CD14-positive monocyte (primary cell): ENCODE results near the gene COL20A1. TPM values are rescaled to one million over a fixed set of nuclear protein-coding genes. Genes with fewer than 3 reads are reported as not detected.

Experiments
- DNase-seq, 3 donors: peaks; one replicate each; pipeline ENCODE4 v3.0.0-alpha.2; 2011 to 2022
- H2AFZ ChIP-seq: 2 replicates; pipeline ENCODE4 v1.6.0; 2012; ENCODE audit warnings: mild to moderate bottlenecking, low read depth, low read length, inconsistent platforms; ENCODE audit not compliant: insufficient read depth, poor library complexity, severe bottlenecking
- H3K27ac ChIP-seq, 2 donors: 1 replicate in 1 of 2; 2 replicates in 1 of 2; pipeline ENCODE4 v1.5.1; 2012 to 2013; ENCODE audit warnings: low read length in 2 of 2, control low read depth in 1 of 2, inconsistent platforms in 1 of 2, low read depth in 1 of 2, mild to moderate bottlenecking in 1 of 2
- H3K27me3 ChIP-seq, 2 donors: one replicate each; pipeline versions ENCODE4 v1.6.0 to v1.6.1; 2011 to 2013; ENCODE audit warnings: low read length in 2 of 2; ENCODE audit not compliant: control insufficient read depth in 2 of 2, insufficient read depth in 2 of 2
- H3K36me3 ChIP-seq, 2 donors: replicated peaks in 1 of 2; 1 replicate in 1 of 2; 2 replicates in 1 of 2; pipeline versions ENCODE4 v1.5.1 to v1.6.1; 2012 to 2013; ENCODE audit warnings: low read length in 2 of 2, control low read depth in 1 of 2, inconsistent platforms in 1 of 2, mild to moderate bottlenecking in 1 of 2; ENCODE audit not compliant: insufficient read depth in 2 of 2, control insufficient read depth in 1 of 2
- H3K4me1 ChIP-seq, 2 donors: 1 replicate in 1 of 2; 2 replicates in 1 of 2; pipeline versions ENCODE4 v1.5.1 to v1.6.1; 2012 to 2013; ENCODE audit warnings: low read length in 2 of 2, control low read depth in 1 of 2, inconsistent platforms in 1 of 2, mild to moderate bottlenecking in 1 of 2, moderate library complexity in 1 of 2; ENCODE audit not compliant: insufficient read depth in 2 of 2, control insufficient read depth in 1 of 2
- H3K4me2 ChIP-seq: replicated peaks from 2 replicates; pipeline ENCODE3; 2012; ENCODE audit warnings: low read length, moderate library complexity, mild to moderate bottlenecking; ENCODE audit not compliant: poor library complexity, severe bottlenecking; ENCODE audit errors: extremely low read depth
- H3K4me3 ChIP-seq, 3 experiments: fragments of 200-600 bp in 1 of 3; sonication (generic) in 1 of 3; replicated peaks in 1 of 3; 1 replicate in 2 of 3; 2 replicates in 1 of 3; pipeline ENCODE4 v1.5.1; 2011 to 2013; ENCODE audit warnings: low read length in 3 of 3, mild to moderate bottlenecking in 3 of 3, control low read depth in 2 of 3, low read depth in 2 of 3, inconsistent platforms in 1 of 3, moderate library complexity in 1 of 3
- H3K79me2 ChIP-seq: 2 replicates; pipeline ENCODE4 v1.6.0; 2012; ENCODE audit warnings: mild to moderate bottlenecking, control low read depth, inconsistent platforms, low read length, moderate library complexity; ENCODE audit not compliant: insufficient read depth
- H3K9ac ChIP-seq: 2 replicates; pipeline ENCODE4 v1.6.0; 2017; ENCODE audit warnings: low read length, mild to moderate bottlenecking; ENCODE audit not compliant: insufficient read depth, poor library complexity, severe bottlenecking
- H3K9me3 ChIP-seq, 2 donors: replicated peaks in 1 of 2; 1 replicate in 1 of 2; 2 replicates in 1 of 2; pipeline versions ENCODE4 v1.5.1 to v1.6.1; 2012 to 2013; ENCODE audit warnings: low read length in 2 of 2, control low read depth in 1 of 2; ENCODE audit not compliant: control insufficient read depth in 1 of 2, insufficient read depth in 1 of 2
- H4K20me1 ChIP-seq: 2 replicates; pipeline ENCODE4 v1.6.0; 2012; ENCODE audit warnings: mild to moderate bottlenecking, low read length, control low read depth, moderate library complexity; ENCODE audit not compliant: insufficient read depth
- H3K27ac Mint-ChIP-seq, 7 donors: one replicate each; pipeline ENCODE4 v1.8.0; 2020; ENCODE audit warnings: mild to moderate bottlenecking in 7 of 7, mixed read lengths in 7 of 7, moderate library complexity in 6 of 7, inconsistent platforms in 2 of 7
- H3K27me3 Mint-ChIP-seq, 3 donors: one replicate each; pipeline ENCODE4 v1.8.0; 2021 to 2022; ENCODE audit warnings: low read depth in 3 of 3, mild to moderate bottlenecking in 3 of 3, mixed read lengths in 3 of 3, moderate library complexity in 3 of 3, inconsistent platforms in 1 of 3
- H3K36me3 Mint-ChIP-seq, 2 donors: one replicate each; pipeline ENCODE4 v1.8.0; 2020; ENCODE audit warnings: mixed read lengths in 2 of 2, inconsistent platforms in 1 of 2, mild to moderate bottlenecking in 1 of 2
- H3K4me1 Mint-ChIP-seq: one replicate; pipeline ENCODE4 v1.8.0; 2020; ENCODE audit warnings: mild to moderate bottlenecking, mixed read lengths
- H3K4me3 Mint-ChIP-seq, 2 donors: one replicate each; pipeline ENCODE4 v1.8.0; 2020; ENCODE audit warnings: mild to moderate bottlenecking in 2 of 2, mixed read lengths in 2 of 2, moderate library complexity in 1 of 2
- H3K9me3 Mint-ChIP-seq, 7 donors: one replicate each; pipeline ENCODE4 v1.8.0; 2020 to 2022; ENCODE audit warnings: mixed read lengths in 7 of 7, mild to moderate bottlenecking in 6 of 7, moderate library complexity in 6 of 7, inconsistent platforms in 2 of 7
- CTCF ChIP-seq: fragments of 200-600 bp; IDR thresholded peaks from one replicate; pipeline ENCODE4 v1.8.0; 2022; ENCODE audit warnings: antibody characterized with exemption, mild to moderate bottlenecking
- WGBS: methylation state at CpG from one replicate; pipeline ENCODE4 v1.1.5; 2013; ENCODE audit warnings: missing lambda C conversion rate; ENCODE audit not compliant: insufficient coverage; 5-methylcytosine and 5-hydroxymethylcytosine counted together
- intact Hi-C, 2 donors: fragments of 100-400 bp; cut with micrococcal nuclease; formaldehyde crosslinking; loops; one replicate each; pipeline versions ENCODE4 v1.15.0 to v1.15.1; 2023
- polyA plus RNA-seq, 3 donors: library from polyadenylated mRNA; depleted of rRNA in 1 of 3; unstranded in 2 of 3; stranded (reverse) in 1 of 3; fragments of 300-500 nt in 2 of 3; fragments of >200 nt in 1 of 3; fragmentation: Illumina TruSeq in 2 of 3; gene quantifications; 1 replicate in 2 of 3; 2 replicates in 1 of 3; pipeline ENCODE4 v1.2.3, GENCODE V29; 2012 to 2021

COL20A1 gene
- polyA plus RNA-seq, 3 donors, result not detected

GRCh38 chr20:63375438-63375837 is 82.5 kb downstream of the COL20A1 start:
- no peak for TF ChIP-seq CTCF
- WGBS, result 82% methylated on average over 3 of the region's 3 CpGs

GRCh38 chr20:63376283-63377250 is 83.6 kb downstream of the COL20A1 start:
- Histone ChIP-seq H3K27ac (no peak overlapping the region), H4K20me1 (no peaks in the 10 kb centered on the region), H3K79me2 (no peaks in the 10 kb centered on the region), H3K9ac (no peak overlapping the region), H3K4me3 (no peak overlapping the region), H3K36me3 (no peaks in the 10 kb centered on the region), H3K9me3 (peaks cover 0 to 5% of the 10 kb centered on the region in 2 donors), H3K4me2 (no peak overlapping the region), H2AFZ (no peak overlapping the region), H3K27me3 (peaks cover 0 to 19% of the 10 kb centered on the region in 2 donors), H3K4me1 (no peaks in the 10 kb centered on the region)
- H3K36me3 Mint-ChIP-seq, result no peaks in the 10 kb centered on the region
- H3K9me3 Mint-ChIP-seq, result peaks cover 0 to 5% (median 3%) of the 10 kb centered on the region in 7 donors
- intact Hi-C loops, result no loop called here
- no peak overlapping the region for H3K27ac Mint-ChIP-seq
- no peak for TF ChIP-seq CTCF
- 66% methylated on average over 26 of the region's 31 CpGs for WGBS
- no peaks in the 10 kb centered on the region for H3K4me1 Mint-ChIP-seq
- no peak for DNase-seq
- H3K4me3 Mint-ChIP-seq, result no peak overlapping the region
- peaks cover 12 to 37% (median 21%) of the 10 kb centered on the region in 3 donors for H3K27me3 Mint-ChIP-seq

More at GRCh38 chr20:63375438-63375837, 82.5 kb downstream of the COL20A1 start:
- DNase-seq, result no peak
- no peaks in the 10 kb centered on the region for H3K4me1 ChIP-seq
- no peak overlapping the region for H2AFZ ChIP-seq
- no peaks in the 10 kb centered on the region for H4K20me1 ChIP-seq
- Mint-ChIP-seq H3K27ac (no peak overlapping the region), H3K27me3 (peaks cover 12 to 40% (median 16%) of the 10 kb centered on the region in 3 donors), H3K36me3 (no peaks in the 10 kb centered on the region), H3K9me3 (peaks cover 0 to 5% (median 3%) of the 10 kb centered on the region in 7 donors), H3K4me1 (no peaks in the 10 kb centered on the region), H3K4me3 (no peak overlapping the region)
- H3K4me2 ChIP-seq, result no peak overlapping the region
- no peaks in the 10 kb centered on the region for H3K79me2 ChIP-seq
- intact Hi-C loops, result no loop called here
- H3K9ac ChIP-seq, result no peak overlapping the region
- no peaks in the 10 kb centered on the region for H3K36me3 ChIP-seq
- H3K4me3 ChIP-seq, result no peak overlapping the region
- H3K27me3 ChIP-seq, result peaks cover 0 to 19% of the 10 kb centered on the region in 2 donors
- H3K27ac ChIP-seq, result no peak overlapping the region
- peaks cover 0 to 5% of the 10 kb centered on the region in 2 donors for H3K9me3 ChIP-seq
